CD14-positive monocyte (primary cell): ENCODE results near the gene CCDC134. TPM values are rescaled to one million over a fixed set of nuclear protein-coding genes. Genes with fewer than 3 reads are reported as not detected.
A peak's percentile ranks its signal among the peaks of the same experiment; 100 is the strongest.

Experiments used
- DNase-seq, 3 donors: peaks; one replicate each; pipeline ENCODE4 v3.0.0-alpha.2; 2011 to 2022
- H2AFZ ChIP-seq: 2 replicates; pipeline ENCODE4 v1.6.0; 2012; ENCODE audit warnings: mild to moderate bottlenecking, low read depth, low read length, inconsistent platforms; ENCODE audit not compliant: insufficient read depth, poor library complexity, severe bottlenecking
- H3K27ac ChIP-seq, 2 donors: 1 replicate in 1 of 2; 2 replicates in 1 of 2; pipeline ENCODE4 v1.5.1; 2012 to 2013; ENCODE audit warnings: low read length in 2 of 2, control low read depth in 1 of 2, inconsistent platforms in 1 of 2, low read depth in 1 of 2, mild to moderate bottlenecking in 1 of 2
- H3K27me3 ChIP-seq, 2 donors: one replicate each; pipeline versions ENCODE4 v1.6.0 to v1.6.1; 2011 to 2013; ENCODE audit warnings: low read length in 2 of 2; ENCODE audit not compliant: control insufficient read depth in 2 of 2, insufficient read depth in 2 of 2
- H3K36me3 ChIP-seq, 2 donors: replicated peaks in 1 of 2; 1 replicate in 1 of 2; 2 replicates in 1 of 2; pipeline versions ENCODE4 v1.5.1 to v1.6.1; 2012 to 2013; ENCODE audit warnings: low read length in 2 of 2, control low read depth in 1 of 2, inconsistent platforms in 1 of 2, mild to moderate bottlenecking in 1 of 2; ENCODE audit not compliant: insufficient read depth in 2 of 2, control insufficient read depth in 1 of 2
- H3K4me1 ChIP-seq, 2 donors: 1 replicate in 1 of 2; 2 replicates in 1 of 2; pipeline versions ENCODE4 v1.5.1 to v1.6.1; 2012 to 2013; ENCODE audit warnings: low read length in 2 of 2, control low read depth in 1 of 2, inconsistent platforms in 1 of 2, mild to moderate bottlenecking in 1 of 2, moderate library complexity in 1 of 2; ENCODE audit not compliant: insufficient read depth in 2 of 2, control insufficient read depth in 1 of 2
- H3K4me2 ChIP-seq: replicated peaks from 2 replicates; pipeline ENCODE3; 2012; ENCODE audit warnings: low read length, moderate library complexity, mild to moderate bottlenecking; ENCODE audit not compliant: poor library complexity, severe bottlenecking; ENCODE audit errors: extremely low read depth
- H3K4me3 ChIP-seq, 3 experiments: fragments of 200-600 bp in 1 of 3; sonication (generic) in 1 of 3; replicated peaks in 1 of 3; 1 replicate in 2 of 3; 2 replicates in 1 of 3; pipeline ENCODE4 v1.5.1; 2011 to 2013; ENCODE audit warnings: low read length in 3 of 3, mild to moderate bottlenecking in 3 of 3, control low read depth in 2 of 3, low read depth in 2 of 3, inconsistent platforms in 1 of 3, moderate library complexity in 1 of 3
- H3K79me2 ChIP-seq: 2 replicates; pipeline ENCODE4 v1.6.0; 2012; ENCODE audit warnings: mild to moderate bottlenecking, control low read depth, inconsistent platforms, low read length, moderate library complexity; ENCODE audit not compliant: insufficient read depth
- H3K9ac ChIP-seq: 2 replicates; pipeline ENCODE4 v1.6.0; 2017; ENCODE audit warnings: low read length, mild to moderate bottlenecking; ENCODE audit not compliant: insufficient read depth, poor library complexity, severe bottlenecking
- H3K9me3 ChIP-seq, 2 donors: replicated peaks in 1 of 2; 1 replicate in 1 of 2; 2 replicates in 1 of 2; pipeline versions ENCODE4 v1.5.1 to v1.6.1; 2012 to 2013; ENCODE audit warnings: low read length in 2 of 2, control low read depth in 1 of 2; ENCODE audit not compliant: control insufficient read depth in 1 of 2, insufficient read depth in 1 of 2
- H4K20me1 ChIP-seq: 2 replicates; pipeline ENCODE4 v1.6.0; 2012; ENCODE audit warnings: mild to moderate bottlenecking, low read length, control low read depth, moderate library complexity; ENCODE audit not compliant: insufficient read depth
- H3K27ac Mint-ChIP-seq, 7 donors: one replicate each; pipeline ENCODE4 v1.8.0; 2020; ENCODE audit warnings: mild to moderate bottlenecking in 7 of 7, mixed read lengths in 7 of 7, moderate library complexity in 6 of 7, inconsistent platforms in 2 of 7
- H3K27me3 Mint-ChIP-seq, 3 donors: one replicate each; pipeline ENCODE4 v1.8.0; 2021 to 2022; ENCODE audit warnings: low read depth in 3 of 3, mild to moderate bottlenecking in 3 of 3, mixed read lengths in 3 of 3, moderate library complexity in 3 of 3, inconsistent platforms in 1 of 3
- H3K36me3 Mint-ChIP-seq, 2 donors: one replicate each; pipeline ENCODE4 v1.8.0; 2020; ENCODE audit warnings: mixed read lengths in 2 of 2, inconsistent platforms in 1 of 2, mild to moderate bottlenecking in 1 of 2
- H3K4me1 Mint-ChIP-seq: one replicate; pipeline ENCODE4 v1.8.0; 2020; ENCODE audit warnings: mild to moderate bottlenecking, mixed read lengths
- H3K4me3 Mint-ChIP-seq, 2 donors: one replicate each; pipeline ENCODE4 v1.8.0; 2020; ENCODE audit warnings: mild to moderate bottlenecking in 2 of 2, mixed read lengths in 2 of 2, moderate library complexity in 1 of 2
- H3K9me3 Mint-ChIP-seq, 7 donors: one replicate each; pipeline ENCODE4 v1.8.0; 2020 to 2022; ENCODE audit warnings: mixed read lengths in 7 of 7, mild to moderate bottlenecking in 6 of 7, moderate library complexity in 6 of 7, inconsistent platforms in 2 of 7
- CTCF ChIP-seq: fragments of 200-600 bp; IDR thresholded peaks from one replicate; pipeline ENCODE4 v1.8.0; 2022; ENCODE audit warnings: antibody characterized with exemption, mild to moderate bottlenecking
- WGBS: methylation state at CpG from one replicate; pipeline ENCODE4 v1.1.5; 2013; ENCODE audit warnings: missing lambda C conversion rate; ENCODE audit not compliant: insufficient coverage; 5-methylcytosine and 5-hydroxymethylcytosine counted together
- intact Hi-C, 2 donors: fragments of 100-400 bp; cut with micrococcal nuclease; formaldehyde crosslinking; loops; one replicate each; pipeline versions ENCODE4 v1.15.0 to v1.15.1; 2023
- polyA plus RNA-seq, 3 donors: library from polyadenylated mRNA; depleted of rRNA in 1 of 3; unstranded in 2 of 3; stranded (reverse) in 1 of 3; fragments of 300-500 nt in 2 of 3; fragments of >200 nt in 1 of 3; fragmentation: Illumina TruSeq in 2 of 3; gene quantifications; 1 replicate in 2 of 3; 2 replicates in 1 of 3; pipeline ENCODE4 v1.2.3, GENCODE V29; 2012 to 2021

CCDC134 gene
- polyA plus RNA-seq, 3 donors = 2.1 to 5.3 (median 2.4) TPM

- peaks cover 5 to 19% of the 10 kb centered on the region in 2 donors for H3K36me3 ChIP-seq
- H3K9ac ChIP-seq = no peak overlapping the region
- no peaks in the 10 kb centered on the region for H3K9me3 Mint-ChIP-seq
Observed at GRCh38 chr22:41862160-41862529, 61.7 kb downstream of the CCDC134 start.

GRCh38 chr22:41862530-41863266 is 62.2 kb downstream of the CCDC134 start:
- H4K20me1 ChIP-seq = peaks cover 88% of the 10 kb centered on the region
- H3K36me3 ChIP-seq = peaks cover 7 to 25% of the 10 kb centered on the region in 2 donors
- 100% methylated on average over 1 of the region's 11 CpGs for whole genome bisulfite sequencing
- TF ChIP-seq CTCF = no peak
- H3K4me1 ChIP-seq = peaks cover 3 to 14% of the 10 kb centered on the region in 2 donors
- H3K9me3 ChIP-seq = no peaks in the 10 kb centered on the region
- H3K9ac ChIP-seq = no peak overlapping the region
- Mint-ChIP-seq H3K4me3 (no peak overlapping the region), H3K4me1 (peaks cover 12% of the 10 kb centered on the region), H3K36me3 (peaks cover 13 to 28% of the 10 kb centered on the region in 2 donors), H3K27ac (peak overlapping the region in 1 of 7 donors; percentile 65), H3K9me3 (no peaks in the 10 kb centered on the region), H3K27me3 (peaks cover 0 to 2% (median 1%) of the 10 kb centered on the region in 3 donors)
- H3K4me2 ChIP-seq = no peak overlapping the region
- H2AFZ ChIP-seq = no peak overlapping the region
- H3K27me3 ChIP-seq = no peaks in the 10 kb centered on the region
- H3K27ac ChIP-seq = peak overlapping the region in 1 of 2 donors; percentile 67
- H3K4me3 ChIP-seq = no peak overlapping the region
- intact Hi-C loops = no loop called here
- DNase-seq = no peak
- peaks cover 77% of the 10 kb centered on the region for H3K79me2 ChIP-seq

More at GRCh38 chr22:41862160-41862529, 61.7 kb downstream of the CCDC134 start:
- peak overlapping the region in 1 of 7 donors; percentile 65 for H3K27ac Mint-ChIP-seq
- peak in 1 of 3 donors; percentile 32 for DNase-seq
- no CpG with 5 or more reads among the region's 4 CpGs for WGBS
- peaks cover 82% of the 10 kb centered on the region for H3K79me2 ChIP-seq
- peak overlapping the region in 1 of 2 donors; percentile 67 for H3K27ac ChIP-seq
- H3K4me1 ChIP-seq = peaks cover 3 to 20% of the 10 kb centered on the region in 2 donors
- peaks cover 0 to 2% (median 1%) of the 10 kb centered on the region in 3 donors for H3K27me3 Mint-ChIP-seq
- intact Hi-C loops = no loop called here
- H3K4me3 ChIP-seq = no peak overlapping the region
- H3K36me3 Mint-ChIP-seq = peaks cover 9 to 23% of the 10 kb centered on the region in 2 donors
- H3K4me1 Mint-ChIP-seq = peaks cover 16% of the 10 kb centered on the region
- no peak overlapping the region for H2AFZ ChIP-seq
- no peaks in the 10 kb centered on the region for H3K27me3 ChIP-seq
- no peak overlapping the region for H3K4me3 Mint-ChIP-seq
- no peaks in the 10 kb centered on the region for H3K9me3 ChIP-seq
- H4K20me1 ChIP-seq = peaks cover 91% of the 10 kb centered on the region
- H3K4me2 ChIP-seq = no peak overlapping the region
- TF ChIP-seq CTCF = no peak
